IMR-90 (cell line): ENCODE results near the gene ADGRV1. TPM values are rescaled to one million over a fixed set of nuclear protein-coding genes. Genes with fewer than 3 reads are reported as not detected.

Experiments used
- ATAC-seq: fragments of 200-7000 bp; cut with Tn5 transposase; 2 replicates; pipeline ENCODE4 v1.9.1; 2020; ENCODE audit warnings: low read depth, mild to moderate bottlenecking, moderate library complexity
- BruUV-seq: library from RNA; stranded (reverse); fragments of 400-500 nt; replicated peaks from 2 replicates; lab custom pipeline; 2021; lab: Mats Ljungman, UMichigan
- CTCF ChIA-PET: fragments of 300-600 bp; formaldehyde crosslinking; extraction: SDS; loops from one replicate; lab custom pipeline; 2021; ENCODE audit warnings: antibody characterized with exemption; lab: Yijun Ruan, JAX
- POLR2A ChIA-PET: fragments of 300-600 bp; sonication (Branson Sonifier 250); formaldehyde crosslinking; loops from one replicate; lab custom pipeline; 2022; ENCODE audit warnings: antibody characterized with exemption; ENCODE audit not compliant: unreplicated experiment; lab: Charles Lee
- DNase-seq: peaks from one replicate; pipeline ENCODE4 v3.0.0; 2013
- H2AFZ ChIP-seq: replicated peaks from 2 replicates; pipeline ENCODE3; 2013; ENCODE audit warnings: low read length, mild to moderate bottlenecking; ENCODE audit not compliant: poor library complexity
- H2AK5ac ChIP-seq: 2 replicates; pipeline ENCODE4 v1.6.1; 2013; ENCODE audit warnings: low read depth, low read length, inconsistent platforms
- H2AK9ac ChIP-seq: replicated peaks from 2 replicates; pipeline ENCODE3; 2013; ENCODE audit warnings: mild to moderate bottlenecking, low read depth, low read length, moderate library complexity; ENCODE audit not compliant: poor library complexity
- H2BK120ac ChIP-seq: 2 replicates; pipeline ENCODE4 v1.6.1; 2013; ENCODE audit warnings: low read depth, low read length, inconsistent platforms
- H2BK15ac ChIP-seq: 3 replicates; pipeline ENCODE4 v1.6.1; 2013; ENCODE audit warnings: low read depth, low read length, inconsistent platforms
- H2BK20ac ChIP-seq: 2 replicates; pipeline ENCODE4 v1.6.1; 2013; ENCODE audit warnings: low read depth, mild to moderate bottlenecking, inconsistent platforms, low read length, moderate library complexity
- H2BK5ac ChIP-seq: 2 replicates; pipeline ENCODE4 v1.6.1; 2013; ENCODE audit warnings: mild to moderate bottlenecking, low read depth, low read length, inconsistent platforms; ENCODE audit not compliant: poor library complexity, severe bottlenecking
- H3K14ac ChIP-seq: replicated peaks from 2 replicates; pipeline ENCODE4 v1.6.1; 2013; ENCODE audit warnings: low read depth, low read length, inconsistent platforms
- H3K18ac ChIP-seq: 2 replicates; pipeline ENCODE4 v1.6.1; 2013; ENCODE audit warnings: low read depth, low read length, control low read depth
- H3K23ac ChIP-seq: 2 replicates; pipeline ENCODE4 v1.6.1; 2013; ENCODE audit warnings: low read depth, low read length, inconsistent platforms
- H3K27ac ChIP-seq: 2 replicates; pipeline ENCODE4 v1.5.1; 2013; ENCODE audit warnings: mild to moderate bottlenecking, control low read depth, low read length; ENCODE audit not compliant: insufficient read depth
- H3K27me3 ChIP-seq: 2 replicates; pipeline ENCODE4 v1.6.1; 2013; ENCODE audit warnings: low read length; ENCODE audit not compliant: control insufficient read depth, insufficient read depth
- H3K36me3 ChIP-seq: 2 replicates; pipeline ENCODE4 v1.6.1; 2013; ENCODE audit warnings: low read length, mixed read lengths; ENCODE audit not compliant: control insufficient read depth, insufficient read depth
- H3K4ac ChIP-seq: 2 replicates; pipeline ENCODE4 v1.6.1; 2013; ENCODE audit warnings: low read depth, low read length, inconsistent platforms
- H3K4me1 ChIP-seq: 2 replicates; pipeline ENCODE4 v1.6.1; 2013; ENCODE audit warnings: low read length, mixed read lengths; ENCODE audit not compliant: control insufficient read depth, insufficient read depth
- H3K4me2 ChIP-seq: 2 replicates; pipeline ENCODE4 v1.6.1; 2013; ENCODE audit warnings: low read depth, mild to moderate bottlenecking, control low read depth, low read length, moderate library complexity
- H3K4me3 ChIP-seq: 2 replicates; pipeline ENCODE4 v1.5.1; 2013; ENCODE audit warnings: low read depth, mild to moderate bottlenecking, control low read depth, low read length, moderate library complexity; ENCODE audit not compliant: insufficient read depth
- H3K56ac ChIP-seq: 2 replicates; pipeline ENCODE4 v1.6.1; 2013; ENCODE audit warnings: low read length, inconsistent platforms; ENCODE audit not compliant: insufficient read depth; ENCODE audit errors: extremely low read depth
- H3K79me1 ChIP-seq, 2 experiments: 2 replicates each; pipeline ENCODE4 v1.6.1; 2013; ENCODE audit warnings: low read length in 2 of 2, inconsistent platforms in 1 of 2, low read depth in 1 of 2
- H3K9ac ChIP-seq: 2 replicates; pipeline ENCODE4 v1.6.1; 2013; ENCODE audit warnings: low read depth, low read length, control low read depth
- H3K9me1 ChIP-seq: 2 replicates; pipeline ENCODE4 v1.6.1; 2013; ENCODE audit warnings: low read length, inconsistent platforms; ENCODE audit not compliant: insufficient read depth
- H3K9me3 ChIP-seq: 2 replicates; pipeline ENCODE4 v1.6.1; 2013; ENCODE audit warnings: low read length; ENCODE audit not compliant: control insufficient read depth, insufficient read depth
- H4K20me1 ChIP-seq: 2 replicates; pipeline ENCODE4 v1.6.1; 2013; ENCODE audit warnings: low read length, inconsistent platforms; ENCODE audit not compliant: insufficient read depth
- H4K5ac ChIP-seq: 2 replicates; pipeline ENCODE4 v1.6.1; 2013; ENCODE audit warnings: mild to moderate bottlenecking, low read depth, low read length, control low read depth
- H4K8ac ChIP-seq, 2 experiments: 2 replicates each; pipeline ENCODE4 v1.6.1; 2013; ENCODE audit warnings: low read depth in 2 of 2, low read length in 2 of 2, control low read depth in 1 of 2, inconsistent platforms in 1 of 2
- H4K91ac ChIP-seq: 2 replicates; pipeline ENCODE4 v1.6.1; 2013; ENCODE audit warnings: low read depth, low read length, inconsistent platforms; ENCODE audit not compliant: insufficient read depth
- BHLHE40 ChIP-seq: fragments of 150-350 bp; IDR thresholded peaks from 2 replicates; pipeline ENCODE4 v1.6.1; 2016; ENCODE audit warnings: mild to moderate bottlenecking, low read depth, low read length
- CEBPB ChIP-seq: IDR thresholded peaks from 2 replicates; pipeline ENCODE4 v1.6.1; 2012; ENCODE audit warnings: low read depth, low read length, improper control_type of control experiment
- CHD1 ChIP-seq: IDR thresholded peaks from 2 replicates; pipeline ENCODE4 v1.6.1; 2012; ENCODE audit warnings: low read depth, low read length, improper control_type of control experiment
- CTCF ChIP-seq: conservative IDR thresholded peaks from 2 replicates; pipeline ENCODE4 v1.5.1; 2012; ENCODE audit warnings: mild to moderate bottlenecking, low read depth, low read length, improper control_type of control experiment
- ELK1 ChIP-seq: fragments of 150-350 bp; IDR thresholded peaks from 2 replicates; pipeline ENCODE4 v1.6.1; 2016; ENCODE audit warnings: low read depth, mild to moderate bottlenecking, low read length, moderate library complexity, borderline replicate concordance
- FOS ChIP-seq: fragments of 150-350 bp; IDR thresholded peaks from 2 replicates; pipeline ENCODE4 v1.6.1; 2016; ENCODE audit warnings: low read depth, low read length
- MAFK ChIP-seq: IDR thresholded peaks from 2 replicates; pipeline ENCODE4 v1.6.1; 2012; ENCODE audit warnings: low read depth, low read length, improper control_type of control experiment
- MAZ ChIP-seq: IDR thresholded peaks from 2 replicates; pipeline ENCODE4 v1.6.1; 2012; ENCODE audit warnings: low read depth, mild to moderate bottlenecking, low read length, improper control_type of control experiment, moderate library complexity, borderline replicate concordance
- MXI1 ChIP-seq: IDR thresholded peaks from 2 replicates; pipeline ENCODE4 v1.6.1; 2012; ENCODE audit warnings: low read depth, mild to moderate bottlenecking, low read length, moderate library complexity, borderline replicate concordance
- NFE2L2 ChIP-seq: fragments of 150-350 bp; IDR thresholded peaks from 2 replicates; pipeline ENCODE4 v1.6.1; 2016; ENCODE audit warnings: low read depth, mild to moderate bottlenecking, low read length
- POLR2A ChIP-seq: IDR thresholded peaks from 2 replicates; pipeline ENCODE4 v1.6.1; 2012; ENCODE audit warnings: mild to moderate bottlenecking, low read depth, low read length
- RAD21 ChIP-seq: IDR thresholded peaks from 2 replicates; pipeline ENCODE4 v1.6.1; 2012; ENCODE audit warnings: low read length, improper control_type of control experiment
- RCOR1 ChIP-seq: IDR thresholded peaks from 2 replicates; pipeline ENCODE4 v1.6.1; 2012; ENCODE audit warnings: mild to moderate bottlenecking, low read length, improper control_type of control experiment; ENCODE audit not compliant: insufficient replicate concordance
- RFX5 ChIP-seq: IDR thresholded peaks from 2 replicates; pipeline ENCODE4 v1.8.0; 2012; ENCODE audit warnings: low read depth, mild to moderate bottlenecking, low read length, moderate library complexity
- SMC3 ChIP-seq: fragments of 150-350 bp; IDR thresholded peaks from 2 replicates; pipeline ENCODE4 v1.6.1; 2016; ENCODE audit warnings: low read depth, mild to moderate bottlenecking, antibody characterized with exemption, low read length, moderate library complexity
- WGBS, 2 experiments: methylation state at CpG; one replicate each; pipeline versions ENCODE4 v1.1.5 to v1.1.7; 2013; ENCODE audit warnings: missing lambda C conversion rate in 2 of 2; ENCODE audit not compliant: insufficient read length in 1 of 2; ENCODE audit errors: extremely low coverage in 2 of 2; 5-methylcytosine and 5-hydroxymethylcytosine counted together
- dilution Hi-C: fragments of 300-500 bp; cut with HindIII; formaldehyde crosslinking; loops from one replicate; pipeline ENCODE4 v1.14.3; 2018; ENCODE audit warnings: low sequenced_read_pairs; ENCODE audit not compliant: unreplicated experiment
- in situ Hi-C: fragments of 300-500 bp; cut with MboI; formaldehyde crosslinking; loops from 3 replicates; pipeline ENCODE4 v1.14.3; 2019; ENCODE audit warnings: low sequenced_read_pairs, inconsistent platforms, mixed read lengths
- intact Hi-C: fragments of 100-400 bp; cut with micrococcal nuclease; formaldehyde crosslinking; loops from 2 replicates; pipeline ENCODE4 v1.10.0; 2022
- polyA plus RNA-seq, 3 experiments: library from polyadenylated mRNA; depleted of rRNA; stranded (reverse); fragments of >200 nt; gene quantifications; 2 replicates each; pipeline ENCODE4 v1.2.3, GENCODE V29; 2012; ENCODE audit warnings: low replicate concordance in 1 of 3
- total RNA-seq: library from RNA; depleted of rRNA; stranded (reverse); fragments of >200 nt; gene quantifications from 2 replicates; pipeline ENCODE4 v1.2.3, GENCODE V29; 2012

Gene ADGRV1
- total and polyA plus RNA-seq, 2 of the 4 experiments (the other 2 are of a cell fraction) = under 0.01 TPM; not detected in 1

- Histone ChIP-seq H3K4me2 (no peak overlapping the region), H3K9ac (no peak overlapping the region), H3K9me3 (no peaks in the 10 kb centered on the region), H3K14ac (no peak overlapping the region), H4K5ac (no peak overlapping the region), H2AK9ac (no peak overlapping the region), H3K23ac (no peak overlapping the region), H2BK5ac (no peak overlapping the region), H4K20me1 (no peaks in the 10 kb centered on the region), H2AFZ (no peak overlapping the region), H4K91ac (no peak overlapping the region), H4K8ac (no peak overlapping the region), H3K27ac (no peak overlapping the region), H3K36me3 (no peaks in the 10 kb centered on the region), H3K56ac (no peak overlapping the region), H2BK120ac (no peak overlapping the region), H3K9me1 (no peaks in the 10 kb centered on the region), H3K4me1 (no peaks in the 10 kb centered on the region), H2AK5ac (no peak overlapping the region), H3K4me3 (no peak overlapping the region), H3K4ac (no peak overlapping the region), H3K18ac (no peak overlapping the region), H3K79me1 (no peaks in the 10 kb centered on the region), H2BK20ac (no peak overlapping the region), H3K27me3 (no peaks in the 10 kb centered on the region), H2BK15ac (no peak overlapping the region)
- CTCF ChIA-PET = no interaction called here
- POLR2A ChIA-PET = no interaction called here
- ATAC-seq = no peak
- BruUV-seq = no TSS peak
- in situ Hi-C loops (no loop called here), dilution Hi-C loops (no loop called here), intact Hi-C loops (no loop called here)
- no peak for DNase-seq
- TF ChIP-seq RFX5 = no peak
- TF ChIP-seq CTCF = no peak
- TF ChIP-seq RCOR1 = no peak
- no peak for TF ChIP-seq CHD1
- no peak for TF ChIP-seq BHLHE40
- no peak for TF ChIP-seq SMC3
- no peak for TF ChIP-seq RAD21
- TF ChIP-seq NFE2L2 = no peak
- no peak for TF ChIP-seq MXI1
- no peak for TF ChIP-seq ELK1
- no peak for TF ChIP-seq FOS
- no peak for TF ChIP-seq POLR2A
- no peak for TF ChIP-seq MAFK
- TF ChIP-seq MAZ = no peak
- TF ChIP-seq CEBPB = no peak
- WGBS, 2 experiments = 17% methylated on average over 1 of the region's 1 CpG; no CpG with 5 or more reads in 1 of the 2 experiments
Measured at GRCh38 chr5:90650767-90651166, 92.2 kb downstream of the ADGRV1 start.
